Testis (tissue), 5 donors: ENCODE results near the gene RXFP1. TPM values are rescaled to one million over a fixed set of nuclear protein-coding genes. Genes with fewer than 3 reads are reported as not detected.

Experiments
- DNase-seq: peaks from one replicate; pipeline ENCODE4 v3.0.0-alpha.2; 2019
- H3K27ac ChIP-seq, 2 donors: fragments of 200-600 bp; sonication (generic); one replicate each; pipeline ENCODE4 v1.5.1; 2019
- H3K27me3 ChIP-seq: fragments of 200-600 bp; sonication (generic); one replicate; pipeline ENCODE4 v1.5.1; 2019
- H3K36me3 ChIP-seq: fragments of 200-600 bp; sonication (generic); one replicate; pipeline ENCODE4 v1.5.1; 2017; ENCODE audit warnings: low read depth; ENCODE audit errors: missing control alignments
- H3K4me1 ChIP-seq: fragments of 200-600 bp; sonication (generic); one replicate; pipeline ENCODE4 v1.5.1; 2019
- H3K4me3 ChIP-seq, 2 donors: fragments of 200-600 bp; sonication (generic); one replicate each; pipeline ENCODE4 v1.5.1; 2017 to 2019
- H3K9me3 ChIP-seq: fragments of 200-600 bp; sonication (generic); one replicate; pipeline ENCODE4 v1.5.1; 2017
- POLR2A ChIP-seq: fragments of 450-650 bp; IDR thresholded peaks from one replicate; pipeline ENCODE4 v1.6.1; 2017; ENCODE audit warnings: antibody characterized with exemption, mild to moderate bottlenecking, moderate library complexity
- WGBS, 2 donors: methylation state at CpG; one replicate each; pipeline ENCODE4 v1.1.5; 2018; 5-methylcytosine and 5-hydroxymethylcytosine counted together
- intact Hi-C: fragments of 100-400 bp; cut with DNase I; formaldehyde crosslinking; loops from one replicate; pipeline ENCODE4 v1.15.1; 2023; ENCODE audit warnings: low total_unique reads
- long read RNA-seq, 2 donors: transcript quantifications; one replicate each; lab custom pipeline, GENCODE V29; 2026
- polyA plus RNA-seq: library from polyadenylated mRNA; stranded (reverse); fragments of 350-450 nt; fragmentation: Illumina TruSeq; extraction: RNeasy Lipid Tissue Mini Kit (QIAGEN cat#74804); gene quantifications from one replicate; pipeline ENCODE4 v1.2.3, GENCODE V29; 2014; ENCODE audit warnings: low read depth, low replicate concordance; ENCODE audit not compliant: insufficient read depth
- total RNA-seq, 2 donors: library from RNA; depleted of rRNA; stranded (reverse); fragments of >200 nt; gene quantifications; one replicate each; pipeline ENCODE4 v1.2.3, GENCODE V29; 2016
- TF ChIP-seq, protein P1 (sequence below), 3 experiments: fragments of 450-650 bp in 2 of 3; fragments of 200-600 bp in 1 of 3; sonication (generic) in 1 of 3; IDR thresholded peaks; one replicate each; pipeline ENCODE4 v1.5.1; 2016 to 2019; ENCODE audit warnings: antibody characterized with exemption in 3 of 3, mild to moderate bottlenecking in 2 of 3, moderate library complexity in 1 of 3

RXFP1 gene
- total RNA-seq (1 to 10 TPM in 1 of 2 donors, under 1 TPM in 1; 0.81 to 2.1 TPM), polyA plus RNA-seq (0.26 TPM)
- long read RNA-seq, donor 1: 0 reads
- long read RNA-seq, donor 2: 0 reads

GRCh38 chr4:158521484-158522088 is at the start of gene RXFP1:
Gene RXFP1, plus strand, starts transcription at chr4:158521882. Its CDS starts 95 bp downstream, at chr4:158521977.
- Histone ChIP-seq H3K9me3 (no peaks in the 10 kb centered on the region), H3K27me3 (no peaks in the 10 kb centered on the region), H3K4me1 (no peaks in the 10 kb centered on the region), H3K4me3 (no peak within 1 kb of the TSS), H3K36me3 (no peaks in the 10 kb centered on the region), H3K27ac (no peak within 1 kb of the TSS)
- DNase-seq: no peak
- WGBS, 2 donors: 29 to 32% methylated on average over 11 of the region's 11 CpGs
- intact Hi-C loops: no loop called here
- no peak for TF ChIP-seq POLR2A
- TF ChIP-seq, protein P1, sequence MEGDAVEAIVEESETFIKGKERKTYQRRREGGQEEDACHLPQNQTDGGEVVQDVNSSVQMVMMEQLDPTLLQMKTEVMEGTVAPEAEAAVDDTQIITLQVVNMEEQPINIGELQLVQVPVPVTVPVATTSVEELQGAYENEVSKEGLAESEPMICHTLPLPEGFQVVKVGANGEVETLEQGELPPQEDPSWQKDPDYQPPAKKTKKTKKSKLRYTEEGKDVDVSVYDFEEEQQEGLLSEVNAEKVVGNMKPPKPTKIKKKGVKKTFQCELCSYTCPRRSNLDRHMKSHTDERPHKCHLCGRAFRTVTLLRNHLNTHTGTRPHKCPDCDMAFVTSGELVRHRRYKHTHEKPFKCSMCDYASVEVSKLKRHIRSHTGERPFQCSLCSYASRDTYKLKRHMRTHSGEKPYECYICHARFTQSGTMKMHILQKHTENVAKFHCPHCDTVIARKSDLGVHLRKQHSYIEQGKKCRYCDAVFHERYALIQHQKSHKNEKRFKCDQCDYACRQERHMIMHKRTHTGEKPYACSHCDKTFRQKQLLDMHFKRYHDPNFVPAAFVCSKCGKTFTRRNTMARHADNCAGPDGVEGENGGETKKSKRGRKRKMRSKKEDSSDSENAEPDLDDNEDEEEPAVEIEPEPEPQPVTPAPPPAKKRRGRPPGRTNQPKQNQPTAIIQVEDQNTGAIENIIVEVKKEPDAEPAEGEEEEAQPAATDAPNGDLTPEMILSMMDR (IDR thresholded peaks at IDR 0.05): no peak

DNA sequence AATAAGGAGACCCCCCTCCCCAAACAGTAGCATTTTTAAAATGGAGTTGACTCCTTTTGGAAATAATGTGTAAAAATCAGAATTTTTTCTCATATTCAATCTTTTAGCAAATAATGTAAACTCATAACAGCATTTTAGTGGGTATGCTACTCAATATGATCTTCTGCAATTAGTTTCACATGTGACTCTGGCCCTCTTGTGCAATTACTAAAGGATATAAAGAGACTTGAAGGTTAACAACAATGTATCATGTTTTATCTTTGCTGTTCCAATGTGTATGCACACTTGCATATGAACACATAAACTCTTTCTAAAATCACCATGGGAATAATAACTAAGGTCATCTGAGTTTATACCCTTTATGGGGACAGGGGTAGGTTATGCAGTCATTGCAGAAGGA is 39.9 kb upstream of the RXFP1 start:
- intact Hi-C loops: no loop called here
- Histone ChIP-seq H3K4me3 (no peak overlapping the region), H3K4me1 (no peaks in the 10 kb centered on the region)

DNA sequence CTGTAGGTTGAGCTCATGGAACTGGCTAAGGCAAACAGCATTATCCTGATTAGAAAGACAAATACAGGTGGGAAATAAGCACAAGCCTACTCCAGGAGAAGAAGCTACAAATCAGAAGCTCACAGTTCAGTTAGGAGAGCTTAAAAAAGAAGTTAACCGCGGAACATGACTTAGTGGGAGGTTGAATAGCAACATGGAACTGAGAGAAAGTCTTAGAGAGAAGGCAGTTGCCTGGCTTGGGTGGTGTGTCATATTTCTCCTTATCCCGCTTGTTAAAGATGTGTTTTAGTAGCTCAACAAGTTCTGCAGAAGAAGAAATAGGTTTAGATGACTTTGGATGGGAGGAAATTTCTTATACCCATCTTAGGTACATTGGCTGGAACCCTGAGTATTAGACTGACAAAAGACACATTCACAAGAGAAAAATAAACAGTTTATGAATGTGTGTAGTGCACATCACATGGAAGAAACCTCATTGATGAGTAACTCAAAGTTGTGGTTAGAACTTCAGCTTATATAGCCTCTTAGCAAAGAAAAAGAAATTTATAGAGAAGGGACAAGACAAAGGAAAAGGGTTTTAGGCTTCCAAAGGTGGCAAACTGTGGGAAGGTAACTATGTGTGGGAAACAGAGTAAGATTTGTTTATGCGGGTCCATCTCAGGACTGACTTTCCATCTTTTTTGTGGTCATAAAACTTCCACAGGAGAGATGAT is 37.4 kb upstream of the RXFP1 start:
- H3K9me3 ChIP-seq: no peaks in the 10 kb centered on the region
- no peaks in the 10 kb centered on the region for H3K36me3 ChIP-seq
- H3K4me1 ChIP-seq: no peaks in the 10 kb centered on the region
- TF ChIP-seq, protein P1 (IDR thresholded peaks at IDR 0.05): no peak
- no peaks in the 10 kb centered on the region for H3K27me3 ChIP-seq
- intact Hi-C loops: no loop called here
- H3K27ac ChIP-seq: no peak overlapping the region
- WGBS, 2 donors: 65 to 80% methylated on average over 4 of the region's 4 CpGs
- no peak for DNase-seq
- no peak overlapping the region for H3K4me3 ChIP-seq

More for the DNA sequence above, 39.9 kb upstream of the RXFP1 start:
- DNase-seq: no peak
- H3K27ac ChIP-seq: no peak overlapping the region
- H3K9me3 ChIP-seq: no peaks in the 10 kb centered on the region
- no peak for TF ChIP-seq POLR2A
- TF ChIP-seq, protein P1 (IDR thresholded peaks at IDR 0.05): no peak
- H3K36me3 ChIP-seq: no peaks in the 10 kb centered on the region
- no peaks in the 10 kb centered on the region for H3K27me3 ChIP-seq

- H3K36me3 ChIP-seq: no peaks in the 10 kb centered on the region
- intact Hi-C loops: no loop called here
Observed at GRCh38 chr4:158490629-158491028, 31.1 kb upstream of the RXFP1 start.

More at GRCh38 chr4:158490629-158491028, 31.1 kb upstream of the RXFP1 start:
- no peaks in the 10 kb centered on the region for H3K9me3 ChIP-seq
- TF ChIP-seq, protein P1 (IDR thresholded peaks at IDR 0.05): no peak
- no peak for TF ChIP-seq POLR2A
- no peak for DNase-seq
- H3K27ac ChIP-seq: no peak overlapping the region
- no peaks in the 10 kb centered on the region for H3K4me1 ChIP-seq
- no peaks in the 10 kb centered on the region for H3K27me3 ChIP-seq
- no peak overlapping the region for H3K4me3 ChIP-seq
